GM12891 (cell line): ENCODE results near the gene PHF19.

Source experiments
- PAX5 ChIP-seq: IDR thresholded peaks from 2 replicates; pipeline ENCODE4 v1.6.1; 2011; ENCODE audit warnings: low read length, moderate library complexity, mild to moderate bottlenecking; ENCODE audit not compliant: insufficient read depth, severe bottlenecking
- POLR2A ChIP-seq: IDR thresholded peaks from 2 replicates; pipeline ENCODE4 v1.6.1; 2011; ENCODE audit warnings: low read depth, low read length, control low read depth
- POLR2AphosphoS5 ChIP-seq: IDR thresholded peaks from 2 replicates; pipeline ENCODE4 v1.6.1; 2011; ENCODE audit warnings: low read depth, low read length, control low read depth
- POU2F2 ChIP-seq: IDR thresholded peaks from 2 replicates; pipeline ENCODE4 v1.6.1; 2011; ENCODE audit warnings: low read depth, mild to moderate bottlenecking, control low read depth, low read length, moderate library complexity
- SPI1 ChIP-seq: IDR thresholded peaks from 2 replicates; pipeline ENCODE4 v1.6.1; 2011; ENCODE audit warnings: low read depth, low read length, control low read depth
- TAF1 ChIP-seq: IDR thresholded peaks from 2 replicates; pipeline ENCODE4 v1.6.1; 2011; ENCODE audit warnings: low read depth, low read length, control low read depth

- TF ChIP-seq POLR2AphosphoS5 (peak; percentile 23; the same call in 1 of the 2 replicates), POLR2A (no peak; the same call in 1 of the 2 replicates), SPI1 (no peak), POU2F2 (peak; percentile 63; the same call in 1 of the 2 replicates), TAF1 (no peak), PAX5 (no peak)
Measured at GRCh38 chr9:120855827-120856670, 20.9 kb downstream of the PHF19 start.
